Keratinocyte (primary cell): ENCODE data around the gene TEX29. TPM values are rescaled to one million over a fixed set of nuclear protein-coding genes. Genes with fewer than 3 reads are reported as not detected.

Experiments used
- DNase-seq: peaks from one replicate; pipeline ENCODE4 v3.0.0-alpha.2; 2011; ENCODE audit warnings: low read depth, missing footprints, low spot score
- FAIRE-seq: peaks from 2 replicates; lab custom pipeline; 2011; peaks lifted over from hg19 to GRCh38; lab: Jason Lieb, UNC
- H2AFZ ChIP-seq: 2 replicates; pipeline ENCODE4 v1.6.0; 2012; ENCODE audit warnings: low read length, control low read depth, inconsistent platforms; ENCODE audit not compliant: control insufficient read depth
- H3K27ac ChIP-seq: 2 replicates; pipeline ENCODE4 v1.5.1; 2011; ENCODE audit warnings: low read length; ENCODE audit not compliant: control insufficient read depth, insufficient read depth
- H3K27me3 ChIP-seq: 3 replicates; pipeline ENCODE4 v1.6.0; 2011; ENCODE audit warnings: low read length; ENCODE audit not compliant: control insufficient read depth, insufficient read depth; ENCODE audit errors: extremely low read depth
- H3K36me3 ChIP-seq, 2 experiments: 2 replicates in 1 of 2; 3 replicates in 1 of 2; pipeline ENCODE4 v1.5.1; 2011; ENCODE audit warnings: low read length in 2 of 2, mild to moderate bottlenecking in 1 of 2; ENCODE audit not compliant: control insufficient read depth in 2 of 2, insufficient read depth in 2 of 2; ENCODE audit errors: extremely low read depth in 1 of 2
- H3K4me1 ChIP-seq: 3 replicates; pipeline ENCODE4 v1.5.1; 2011; ENCODE audit warnings: low read length; ENCODE audit not compliant: control insufficient read depth, insufficient read depth; ENCODE audit errors: extremely low read depth
- H3K4me2 ChIP-seq: 3 replicates; pipeline ENCODE4 v1.6.0; 2011; ENCODE audit warnings: low read depth, low read length; ENCODE audit not compliant: control insufficient read depth, insufficient read depth; ENCODE audit errors: extremely low read depth
- H3K4me3 ChIP-seq, 3 experiments: fragments of 200-600 bp in 1 of 3; sonication (generic) in 1 of 3; 2 replicates in 2 of 3; 3 replicates in 1 of 3; pipeline ENCODE4 v1.5.1; 2011 to 2016; ENCODE audit warnings: low read length in 3 of 3, mild to moderate bottlenecking in 3 of 3, control low read depth in 2 of 3, inconsistent platforms in 1 of 3, low read depth in 1 of 3, mixed read lengths in 1 of 3, mixed run types in 1 of 3, moderate library complexity in 1 of 3; ENCODE audit not compliant: control insufficient read depth in 2 of 3, insufficient read depth in 2 of 3; ENCODE audit errors: extremely low read depth in 1 of 3
- H3K79me2 ChIP-seq: 2 replicates; pipeline ENCODE4 v1.6.0; 2012; ENCODE audit warnings: low read length; ENCODE audit not compliant: control insufficient read depth, insufficient read depth
- H3K9ac ChIP-seq: 3 replicates; pipeline ENCODE4 v1.6.0; 2011; ENCODE audit warnings: low read length; ENCODE audit not compliant: control insufficient read depth, insufficient read depth; ENCODE audit errors: extremely low read depth
- H3K9me1 ChIP-seq: 3 replicates; pipeline ENCODE4 v1.6.0; 2011; ENCODE audit warnings: low read length; ENCODE audit not compliant: control insufficient read depth, insufficient read depth; ENCODE audit errors: extremely low read depth
- H3K9me3 ChIP-seq: 2 replicates; pipeline ENCODE4 v1.5.1; 2012; ENCODE audit warnings: low read depth, low read length; ENCODE audit not compliant: control insufficient read depth
- H4K20me1 ChIP-seq: 3 replicates; pipeline ENCODE4 v1.6.0; 2011; ENCODE audit warnings: low read length; ENCODE audit not compliant: control insufficient read depth, insufficient read depth; ENCODE audit errors: extremely low read depth
- EZH2 ChIP-seq: IDR thresholded peaks from one replicate; pipeline ENCODE4 v1.6.1; 2012; ENCODE audit warnings: inconsistent platforms, mild to moderate bottlenecking, low read length, moderate library complexity
- dilution Hi-C: fragments of 300-500 bp; cut with MboI; formaldehyde crosslinking; loops from one replicate; pipeline ENCODE4 v1.7.0; 2020; ENCODE audit warnings: low sequenced_read_pairs; ENCODE audit not compliant: extremely low pct_ligation_motif_present
- polyA plus RNA-seq, 5 experiments: library from polyadenylated mRNA; depleted of rRNA in 3 of 5; stranded (reverse) in 3 of 5; stranded (forward) in 1 of 5; unstranded in 1 of 5; fragments of >200 nt; gene quantifications; 1 replicate in 1 of 5; 2 replicates in 3 of 5; 3 replicates in 1 of 5; pipeline versions ENCODE4 v1.2.1 to v1.2.3, GENCODE V29; 2011 to 2012; ENCODE audit warnings: missing spikeins in 2 of 5, low read depth in 1 of 5, low replicate concordance in 1 of 5
- TF ChIP-seq, protein P1 (sequence below), 3 experiments: IDR thresholded peaks in 1 of 3; conservative IDR thresholded peaks in 1 of 3; optimal IDR thresholded peaks in 1 of 3; 2 replicates in 2 of 3; 3 replicates in 1 of 3; pipeline versions ENCODE3 to v1.5.1; 2011; ENCODE audit warnings: low read length in 3 of 3, mild to moderate bottlenecking in 3 of 3, moderate library complexity in 2 of 3, control low read depth in 1 of 3, inconsistent platforms in 1 of 3; ENCODE audit not compliant: insufficient read depth in 2 of 3; ENCODE audit errors: extremely low read depth in 1 of 3

TEX29 gene
- polyA plus RNA-seq, 1 donor (not counting 4 experiments of a cell fraction or from before 2014, with no cell fraction given): 0.18 TPM

DNA sequence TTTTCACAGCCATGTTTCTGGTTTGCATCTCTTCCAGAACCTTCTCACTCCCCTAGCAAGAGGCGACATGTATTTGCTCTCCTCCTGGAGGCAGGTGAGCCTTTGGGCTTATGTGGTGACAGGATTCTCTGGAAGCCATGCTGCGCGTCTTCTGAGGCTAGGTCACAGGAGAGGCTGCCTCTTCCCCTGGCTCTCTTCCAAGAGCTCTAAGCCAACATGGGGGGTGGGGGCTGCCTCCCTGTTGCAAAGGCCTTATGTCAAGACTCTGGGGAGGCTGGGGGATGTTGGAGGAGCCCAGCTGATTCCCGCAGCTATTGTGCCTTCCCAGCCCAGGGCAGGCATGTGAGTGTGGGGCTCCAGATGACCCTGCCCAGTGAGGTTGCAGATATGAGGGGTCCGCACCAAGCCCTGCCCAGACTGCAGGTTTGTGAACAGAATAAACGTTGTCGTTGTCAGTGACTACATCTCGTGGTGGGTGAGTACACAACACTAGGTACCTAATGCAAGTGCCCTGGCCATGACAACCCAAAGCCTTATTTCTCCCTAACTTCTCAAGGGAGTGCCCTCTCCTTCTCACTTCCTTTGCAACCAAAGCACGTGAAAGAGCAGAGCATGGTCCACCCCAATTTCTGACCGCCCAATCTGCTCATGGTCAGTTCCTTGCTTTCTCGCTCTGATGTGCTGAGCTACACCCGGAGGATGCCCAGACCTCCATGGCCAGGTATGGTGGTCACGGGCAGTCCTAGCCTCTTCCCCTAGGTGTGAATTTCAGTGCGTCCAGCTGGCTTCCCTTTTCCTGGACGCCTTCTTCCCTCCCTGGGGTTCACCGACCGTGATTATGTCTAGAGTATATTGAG is 44.9 kb downstream of the TEX29 start:
- Histone ChIP-seq H3K4me1 (no peaks in the 10 kb centered on the region), H3K9me3 (no peaks in the 10 kb centered on the region), H3K27ac (no peak overlapping the region), H3K36me3 (no peaks in the 10 kb centered on the region), H3K27me3 (peaks cover 2% of the 10 kb centered on the region), H3K4me2 (no peak overlapping the region), H2AFZ (no peak overlapping the region), H3K9ac (no peak overlapping the region), H4K20me1 (no peaks in the 10 kb centered on the region), H3K79me2 (no peaks in the 10 kb centered on the region), H3K9me1 (no peaks in the 10 kb centered on the region), H3K4me3 (no peak overlapping the region)
- no peak for FAIRE-seq
- no peak for DNase-seq
- dilution Hi-C loops: no loop called here
- TF ChIP-seq EZH2: no peak
- TF ChIP-seq, protein P1, sequence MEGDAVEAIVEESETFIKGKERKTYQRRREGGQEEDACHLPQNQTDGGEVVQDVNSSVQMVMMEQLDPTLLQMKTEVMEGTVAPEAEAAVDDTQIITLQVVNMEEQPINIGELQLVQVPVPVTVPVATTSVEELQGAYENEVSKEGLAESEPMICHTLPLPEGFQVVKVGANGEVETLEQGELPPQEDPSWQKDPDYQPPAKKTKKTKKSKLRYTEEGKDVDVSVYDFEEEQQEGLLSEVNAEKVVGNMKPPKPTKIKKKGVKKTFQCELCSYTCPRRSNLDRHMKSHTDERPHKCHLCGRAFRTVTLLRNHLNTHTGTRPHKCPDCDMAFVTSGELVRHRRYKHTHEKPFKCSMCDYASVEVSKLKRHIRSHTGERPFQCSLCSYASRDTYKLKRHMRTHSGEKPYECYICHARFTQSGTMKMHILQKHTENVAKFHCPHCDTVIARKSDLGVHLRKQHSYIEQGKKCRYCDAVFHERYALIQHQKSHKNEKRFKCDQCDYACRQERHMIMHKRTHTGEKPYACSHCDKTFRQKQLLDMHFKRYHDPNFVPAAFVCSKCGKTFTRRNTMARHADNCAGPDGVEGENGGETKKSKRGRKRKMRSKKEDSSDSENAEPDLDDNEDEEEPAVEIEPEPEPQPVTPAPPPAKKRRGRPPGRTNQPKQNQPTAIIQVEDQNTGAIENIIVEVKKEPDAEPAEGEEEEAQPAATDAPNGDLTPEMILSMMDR (optimal IDR thresholded peaks at IDR 0.05 in 1 of 3, IDR thresholded peaks at IDR 0.05 in 1 of 3, conservative IDR thresholded peaks at IDR 0.05 in 1 of 3; ENCODE audit: extremely low read depth in 1 of 3, insufficient read depth in 2 of 3, low read length in 3 of 3): no peak

DNA sequence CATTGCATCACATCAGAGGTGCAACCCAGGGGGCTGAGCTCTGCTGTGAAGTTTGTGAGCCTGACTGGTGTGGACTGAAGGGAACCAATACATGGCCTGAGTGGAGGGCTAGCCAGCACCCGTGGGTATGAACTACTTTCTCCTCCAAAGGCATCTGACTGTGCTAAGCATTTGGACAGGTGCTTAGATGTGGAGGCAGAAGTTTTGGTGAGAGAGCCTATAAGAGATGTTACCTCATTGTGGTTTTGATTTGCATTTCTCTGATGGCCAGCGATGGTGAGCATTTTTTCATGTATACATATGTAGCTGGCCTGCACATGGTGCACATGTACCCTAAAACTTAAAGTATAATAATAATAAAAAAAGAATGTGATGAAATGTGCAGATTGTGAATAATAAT is 46.9 kb downstream of the TEX29 start:
- H3K27ac ChIP-seq: no peak overlapping the region
- no peaks in the 10 kb centered on the region for H4K20me1 ChIP-seq
- H3K79me2 ChIP-seq: no peaks in the 10 kb centered on the region
- peaks cover 2% of the 10 kb centered on the region for H3K27me3 ChIP-seq
- dilution Hi-C loops: no loop called here
- H3K9ac ChIP-seq: no peak overlapping the region
- FAIRE-seq (no peak), DNase-seq (no peak)
- TF ChIP-seq, protein P1 (optimal IDR thresholded peaks at IDR 0.05 in 1 of 3, IDR thresholded peaks at IDR 0.05 in 1 of 3, conservative IDR thresholded peaks at IDR 0.05 in 1 of 3; ENCODE audit: extremely low read depth in 1 of 3, insufficient read depth in 2 of 3, low read length in 3 of 3): no peak
- TF ChIP-seq EZH2: no peak
- H3K36me3 ChIP-seq: no peaks in the 10 kb centered on the region
- H2AFZ ChIP-seq: no peak overlapping the region
- no peak overlapping the region for H3K4me3 ChIP-seq
- no peaks in the 10 kb centered on the region for H3K9me1 ChIP-seq
- no peaks in the 10 kb centered on the region for H3K9me3 ChIP-seq
- no peaks in the 10 kb centered on the region for H3K4me1 ChIP-seq
- no peak overlapping the region for H3K4me2 ChIP-seq
